SH-SY5Y (cell line): ENCODE results near the gene XPNPEP3.

ENCODE experiments used
- GATA2 ChIP-seq: IDR thresholded peaks from 2 replicates; pipeline ENCODE4 v1.6.1; 2011; ENCODE audit warnings: mild to moderate bottlenecking, low read depth, low read length
- GATA3 ChIP-seq: IDR thresholded peaks from 2 replicates; pipeline ENCODE4 v1.6.1; 2011; ENCODE audit warnings: low read depth, mild to moderate bottlenecking, low read length, moderate library complexity

Gene XPNPEP3

GRCh38 chr22:40856513-40857308 lies at the start of gene XPNPEP3, which contains the start of gene ST13:
Gene XPNPEP3 (plus strand): TSS chr22:40857148. CDS start chr22:40857182, 34 bp downstream.
Gene ST13 (minus strand): TSS chr22:40856639. CDS start chr22:40856540, 99 bp downstream.
- TF ChIP-seq GATA3, result no peak
- no peak for TF ChIP-seq GATA2

GRCh38 chr22:40808018-40808841 lies 48.7 kb upstream of the XPNPEP3 start:
- TF ChIP-seq GATA2 (no peak), GATA3 (no peak)

- TF ChIP-seq GATA2, result no peak
- no peak for TF ChIP-seq GATA3
Observed at GRCh38 chr22:40813912-40814315, 43.0 kb upstream of the XPNPEP3 start.

- TF ChIP-seq GATA3 (no peak), GATA2 (no peak)
Observed at GRCh38 chr22:40817737-40818136, 39.2 kb upstream of the XPNPEP3 start.

GRCh38 chr22:40818192-40818746 lies 38.7 kb upstream of the XPNPEP3 start:
- TF ChIP-seq GATA2 (no peak), GATA3 (no peak)

GRCh38 chr22:40818747-40819598 lies 38.0 kb upstream of the XPNPEP3 start, which contains the start of gene SLC25A17:
Gene SLC25A17 (minus strand): TSS chr22:40819346. CDS start chr22:40819248, 98 bp downstream.
- no peak for TF ChIP-seq GATA2
- no peak for TF ChIP-seq GATA3

- TF ChIP-seq GATA3, result no peak
- TF ChIP-seq GATA2, result no peak
Observed at GRCh38 chr22:40819599-40820140, 37.3 kb upstream of the XPNPEP3 start.

- TF ChIP-seq GATA2 (no peak), GATA3 (no peak)
Observed at GRCh38 chr22:40823426-40823825, 33.5 kb upstream of the XPNPEP3 start.

- no peak for TF ChIP-seq GATA2
- TF ChIP-seq GATA3, result no peak
Observed at GRCh38 chr22:40826984-40827741, 29.8 kb upstream of the XPNPEP3 start.

- no peak for TF ChIP-seq GATA3
- no peak for TF ChIP-seq GATA2
Observed at GRCh38 chr22:40829131-40829530, 27.8 kb upstream of the XPNPEP3 start.

GRCh38 chr22:40834619-40835018 lies 22.3 kb upstream of the XPNPEP3 start:
- TF ChIP-seq GATA2, result no peak
- no peak for TF ChIP-seq GATA3

- TF ChIP-seq GATA2, result no peak
- TF ChIP-seq GATA3, result no peak
Observed at GRCh38 chr22:40838486-40838885, 18.5 kb upstream of the XPNPEP3 start.
